ENCODE data around the gene DPYSL4.
"Not testable (repeated sequence)": the region's sequence is repeated elsewhere in the genome, so short reads cannot be mapped to it uniquely, and the experiment has no call there.

Gene DPYSL4

DNA sequence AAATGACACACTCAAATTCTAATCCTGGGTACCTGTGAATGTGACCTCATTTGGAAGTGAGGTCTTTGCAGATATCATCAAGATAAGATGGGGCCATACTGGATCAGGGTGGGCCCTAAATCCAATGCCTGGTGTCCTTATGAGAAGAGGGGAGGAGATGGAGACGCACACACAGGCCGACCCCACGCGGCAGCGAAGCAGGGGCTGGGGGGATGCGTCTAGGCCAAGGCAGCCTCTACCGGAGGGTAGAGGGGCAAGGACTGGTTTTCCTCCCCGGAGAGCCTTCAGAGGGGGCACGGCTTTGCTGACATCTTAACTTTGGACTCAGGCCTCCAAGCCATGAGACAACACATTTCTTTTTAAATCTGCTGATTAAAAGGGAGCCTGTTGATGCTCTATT, 33.3 kb downstream of the DPYSL4 start:
- Histone ChIP-seq H2BK5ac (ENCODE audit: low read depth, low read length, poor library complexity) (no peak overlapping the region), H2BK12ac (ENCODE audit: low read length) (no peak overlapping the region), H3K23ac (ENCODE audit: low read length) (no peak overlapping the region), H4K8ac (ENCODE audit: low read depth, low read length) (no peak overlapping the region), H3K36me3 (ENCODE audit: control insufficient read depth in 1 of 2, insufficient read depth in 2 of 2, low read length in 2 of 2) (no peaks in the 10 kb centered on the region), H3K4ac (ENCODE audit: low read depth, low read length) (no peak overlapping the region), H4K91ac (ENCODE audit: low read depth, low read length) (no peak overlapping the region), H3K9me3 (ENCODE audit: insufficient read depth, low read depth, low read length) (peaks cover 16% of the 10 kb centered on the region), H3K14ac (ENCODE audit: low read length) (no peak overlapping the region), H2AFZ (ENCODE audit: insufficient read depth, low read length, poor library complexity) (no peak overlapping the region), H3K4me3 (ENCODE audit: low read depth, low read length) (no peak overlapping the region), H2BK120ac (ENCODE audit: insufficient read depth, low read length, poor library complexity) (no peak overlapping the region), H3K79me2 (ENCODE audit: control insufficient read depth, insufficient read depth, low read length, poor library complexity) (no peaks in the 10 kb centered on the region), H3K4me2 (ENCODE audit: low read length) (no peak overlapping the region), H3K27me3 (ENCODE audit: insufficient read depth, low read length) (no peaks in the 10 kb centered on the region), H3K18ac (ENCODE audit: low read length) (no peak overlapping the region), H3K9ac (ENCODE audit: low read length) (no peak overlapping the region), H3K79me1 (ENCODE audit: low read length) (no peaks in the 10 kb centered on the region), H4K12ac (ENCODE audit: low read depth, low read length) (no peak overlapping the region), H3K4me1 (ENCODE audit: control insufficient read depth in 1 of 2, insufficient read depth in 2 of 2, low read length in 2 of 2) (no peaks in the 10 kb centered on the region), H3K27ac (ENCODE audit: low read depth, low read length) (no peak overlapping the region), H2AK5ac (ENCODE audit: low read length) (no peak overlapping the region)
- no CpG with 5 or more reads among the region's 9 CpGs for WGBS (ENCODE audit: extremely low coverage, insufficient coverage, insufficient read length)
- no peak for DNase-seq

DNA sequence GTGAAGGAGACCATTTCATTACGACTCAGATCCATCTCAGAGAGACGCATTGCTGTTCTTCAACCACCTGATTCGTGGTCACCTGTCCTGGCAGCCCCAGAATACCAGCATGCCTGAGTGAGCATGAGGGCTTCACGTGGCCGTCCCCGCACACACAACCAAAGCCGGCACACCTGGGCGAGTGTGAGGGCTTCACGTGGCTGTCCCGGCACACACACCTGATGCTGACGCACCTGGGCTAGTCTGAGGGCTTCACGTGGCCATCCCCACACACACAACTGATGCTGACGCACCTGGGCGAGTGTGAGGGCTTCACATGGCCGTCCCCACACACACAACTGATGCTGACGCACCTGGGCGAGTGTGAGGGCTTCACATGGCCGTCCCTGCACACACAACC, 34.2 kb downstream of the DPYSL4 start:
- not testable (repeated sequence) for H3K79me2 ChIP-seq (ENCODE audit: control insufficient read depth, insufficient read depth, low read length, poor library complexity); H4K91ac ChIP-seq (ENCODE audit: low read depth, low read length); H2BK5ac ChIP-seq (ENCODE audit: low read depth, low read length, poor library complexity); H3K14ac ChIP-seq (ENCODE audit: low read length); H3K18ac ChIP-seq (ENCODE audit: low read length); H2AFZ ChIP-seq (ENCODE audit: insufficient read depth, low read length, poor library complexity); H3K79me1 ChIP-seq (ENCODE audit: low read length); H4K8ac ChIP-seq (ENCODE audit: low read depth, low read length); H4K12ac ChIP-seq (ENCODE audit: low read depth, low read length); H2BK12ac ChIP-seq (ENCODE audit: low read length); H3K4me3 ChIP-seq (ENCODE audit: low read depth, low read length); H3K9ac ChIP-seq (ENCODE audit: low read length); H3K36me3 ChIP-seq (ENCODE audit: control insufficient read depth in 1 of 2, insufficient read depth in 2 of 2, low read length in 2 of 2); H3K4me1 ChIP-seq (ENCODE audit: control insufficient read depth in 1 of 2, insufficient read depth in 2 of 2, low read length in 2 of 2); H3K27me3 ChIP-seq (ENCODE audit: insufficient read depth, low read length); H3K4me2 ChIP-seq (ENCODE audit: low read length); H3K23ac ChIP-seq (ENCODE audit: low read length); DNase-seq; H3K27ac ChIP-seq (ENCODE audit: low read depth, low read length); H2AK5ac ChIP-seq (ENCODE audit: low read length); H3K4ac ChIP-seq (ENCODE audit: low read depth, low read length); H2BK120ac ChIP-seq (ENCODE audit: insufficient read depth, low read length, poor library complexity)
- no CpG with 5 or more reads among the region's 18 CpGs for WGBS (ENCODE audit: extremely low coverage, insufficient coverage, insufficient read length)
- peaks cover 15% of the 10 kb centered on the region for H3K9me3 ChIP-seq (ENCODE audit: insufficient read depth, low read depth, low read length)

- H3K18ac ChIP-seq (ENCODE audit: low read length): no peak overlapping the region
- H3K9ac ChIP-seq (ENCODE audit: low read length): no peak overlapping the region
- H3K27me3 ChIP-seq (ENCODE audit: insufficient read depth, low read length): no peaks in the 10 kb centered on the region
- H3K4me3 ChIP-seq (ENCODE audit: low read depth, low read length): no peak overlapping the region
- H3K14ac ChIP-seq (ENCODE audit: low read length): no peak overlapping the region
- no peak overlapping the region for H3K4ac ChIP-seq (ENCODE audit: low read depth, low read length)
- H2BK5ac ChIP-seq (ENCODE audit: low read depth, low read length, poor library complexity): no peak overlapping the region
- no peak for DNase-seq
- H2BK12ac ChIP-seq (ENCODE audit: low read length): no peak overlapping the region
- no peak overlapping the region for H2AK5ac ChIP-seq (ENCODE audit: low read length)
- no CpG with 5 or more reads among the region's 21 CpGs for WGBS (ENCODE audit: extremely low coverage, insufficient coverage, insufficient read length)
- no peak overlapping the region for H3K23ac ChIP-seq (ENCODE audit: low read length)
- H2AFZ ChIP-seq (ENCODE audit: insufficient read depth, low read length, poor library complexity): no peak overlapping the region
- no peak overlapping the region for H3K4me2 ChIP-seq (ENCODE audit: low read length)
- H4K8ac ChIP-seq (ENCODE audit: low read depth, low read length): no peak overlapping the region
- H2BK120ac ChIP-seq (ENCODE audit: insufficient read depth, low read length, poor library complexity): no peak overlapping the region
- H3K79me2 ChIP-seq (ENCODE audit: control insufficient read depth, insufficient read depth, low read length, poor library complexity): no peaks in the 10 kb centered on the region
- no peak overlapping the region for H4K91ac ChIP-seq (ENCODE audit: low read depth, low read length)
- H3K9me3 ChIP-seq (ENCODE audit: insufficient read depth, low read depth, low read length): peaks cover 8% of the 10 kb centered on the region
- H3K4me1 ChIP-seq (ENCODE audit: control insufficient read depth in 1 of 2, insufficient read depth in 2 of 2, low read length in 2 of 2): no peaks in the 10 kb centered on the region
- no peaks in the 10 kb centered on the region for H3K36me3 ChIP-seq (ENCODE audit: control insufficient read depth in 1 of 2, insufficient read depth in 2 of 2, low read length in 2 of 2)
- no peaks in the 10 kb centered on the region for H3K79me1 ChIP-seq (ENCODE audit: low read length)
- H4K12ac ChIP-seq (ENCODE audit: low read depth, low read length): no peak overlapping the region
- no peak overlapping the region for H3K27ac ChIP-seq (ENCODE audit: low read depth, low read length)
These were observed 36.0 kb downstream of the DPYSL4 start for GRCh38 chr10:132222726-132223125.

- H3K9me3 ChIP-seq (ENCODE audit: insufficient read depth, low read depth, low read length): peaks cover 7% of the 10 kb centered on the region
- no peaks in the 10 kb centered on the region for H3K4me1 ChIP-seq (ENCODE audit: control insufficient read depth in 1 of 2, insufficient read depth in 2 of 2, low read length in 2 of 2)
- no peaks in the 10 kb centered on the region for H3K79me1 ChIP-seq (ENCODE audit: low read length)
- no peak overlapping the region for H3K18ac ChIP-seq (ENCODE audit: low read length)
- WGBS (ENCODE audit: extremely low coverage, insufficient coverage, insufficient read length): no CpG with 5 or more reads among the region's 16 CpGs
- H3K4me3 ChIP-seq (ENCODE audit: low read depth, low read length): no peak overlapping the region
- no peak overlapping the region for H3K4me2 ChIP-seq (ENCODE audit: low read length)
- no peak overlapping the region for H2BK12ac ChIP-seq (ENCODE audit: low read length)
- H2BK5ac ChIP-seq (ENCODE audit: low read depth, low read length, poor library complexity): no peak overlapping the region
- no peak overlapping the region for H4K12ac ChIP-seq (ENCODE audit: low read depth, low read length)
- no peak overlapping the region for H2BK120ac ChIP-seq (ENCODE audit: insufficient read depth, low read length, poor library complexity)
- no peak overlapping the region for H3K27ac ChIP-seq (ENCODE audit: low read depth, low read length)
- no peak overlapping the region for H4K91ac ChIP-seq (ENCODE audit: low read depth, low read length)
- H3K14ac ChIP-seq (ENCODE audit: low read length): no peak overlapping the region
- DNase-seq: peak; percentile 78 to 84
- no peaks in the 10 kb centered on the region for H3K36me3 ChIP-seq (ENCODE audit: control insufficient read depth in 1 of 2, insufficient read depth in 2 of 2, low read length in 2 of 2)
- H3K9ac ChIP-seq (ENCODE audit: low read length): no peak overlapping the region
- H2AFZ ChIP-seq (ENCODE audit: insufficient read depth, low read length, poor library complexity): no peak overlapping the region
- H3K27me3 ChIP-seq (ENCODE audit: insufficient read depth, low read length): no peaks in the 10 kb centered on the region
- no peaks in the 10 kb centered on the region for H3K79me2 ChIP-seq (ENCODE audit: control insufficient read depth, insufficient read depth, low read length, poor library complexity)
- H3K23ac ChIP-seq (ENCODE audit: low read length): no peak overlapping the region
- no peak overlapping the region for H4K8ac ChIP-seq (ENCODE audit: low read depth, low read length)
- H3K4ac ChIP-seq (ENCODE audit: low read depth, low read length): no peak overlapping the region
- no peak overlapping the region for H2AK5ac ChIP-seq (ENCODE audit: low read length)
These were observed 36.4 kb downstream of the DPYSL4 start for GRCh38 chr10:132223156-132223590.
